Lower lobe of right lung (tissue), 2 donors: ENCODE results near the gene POLR1D. TPM values are rescaled to one million over a fixed set of nuclear protein-coding genes. Genes with fewer than 3 reads are reported as not detected.
A peak's percentile ranks its signal among the peaks of the same experiment; 100 is the strongest.

Experiments
- ATAC-seq, 2 donors: fragments of 200-7000 bp; cut with Tn5 transposase; one replicate each; pipeline ENCODE4 v1.9.1; 2020 to 2022; ENCODE audit warnings: mild to moderate bottlenecking in 2 of 2, moderate library complexity in 2 of 2
- DNase-seq: peaks from one replicate; pipeline ENCODE4 v3.0.0-alpha.2; 2020
- H3K27ac ChIP-seq: fragments of 200-600 bp; one replicate; pipeline ENCODE4 v1.8.0; 2022
- H3K27me3 ChIP-seq: fragments of 200-600 bp; one replicate; pipeline ENCODE4 v1.8.0; 2022; ENCODE audit warnings: low read depth
- H3K36me3 ChIP-seq: fragments of 200-600 bp; one replicate; pipeline ENCODE4 v1.8.0; 2022; ENCODE audit warnings: mild to moderate bottlenecking
- H3K4me1 ChIP-seq: fragments of 200-600 bp; one replicate; pipeline ENCODE4 v1.8.0; 2022
- H3K4me3 ChIP-seq: fragments of 200-600 bp; one replicate; pipeline ENCODE4 v1.8.0; 2022; ENCODE audit warnings: mild to moderate bottlenecking
- H3K9me3 ChIP-seq: fragments of 200-600 bp; one replicate; pipeline ENCODE4 v1.8.0; 2022
- intact Hi-C: fragments of 100-400 bp; cut with DNase I; formaldehyde crosslinking; loops from one replicate; pipeline ENCODE4 v1.11.0; 2022
- total RNA-seq: library from RNA; stranded (reverse); fragmentation: NEBNext Ultra II Directional; extraction: Animal tissue kit (Norgen Biotek cat#: 25700); gene quantifications from one replicate; pipeline ENCODE4 v1.2.1, GENCODE V29; 2021
- TF ChIP-seq, protein P1 (sequence below): fragments of 200-600 bp; IDR thresholded peaks from one replicate; pipeline ENCODE4 v1.8.0; 2022; ENCODE audit warnings: antibody characterized with exemption, mild to moderate bottlenecking
- donor health status: DM: no; HTN: yes; CAD: no; lungs with severe emphysema.

Gene POLR1D
- total RNA-seq, 1 donor from 2014 or later = 129 TPM

DNA sequence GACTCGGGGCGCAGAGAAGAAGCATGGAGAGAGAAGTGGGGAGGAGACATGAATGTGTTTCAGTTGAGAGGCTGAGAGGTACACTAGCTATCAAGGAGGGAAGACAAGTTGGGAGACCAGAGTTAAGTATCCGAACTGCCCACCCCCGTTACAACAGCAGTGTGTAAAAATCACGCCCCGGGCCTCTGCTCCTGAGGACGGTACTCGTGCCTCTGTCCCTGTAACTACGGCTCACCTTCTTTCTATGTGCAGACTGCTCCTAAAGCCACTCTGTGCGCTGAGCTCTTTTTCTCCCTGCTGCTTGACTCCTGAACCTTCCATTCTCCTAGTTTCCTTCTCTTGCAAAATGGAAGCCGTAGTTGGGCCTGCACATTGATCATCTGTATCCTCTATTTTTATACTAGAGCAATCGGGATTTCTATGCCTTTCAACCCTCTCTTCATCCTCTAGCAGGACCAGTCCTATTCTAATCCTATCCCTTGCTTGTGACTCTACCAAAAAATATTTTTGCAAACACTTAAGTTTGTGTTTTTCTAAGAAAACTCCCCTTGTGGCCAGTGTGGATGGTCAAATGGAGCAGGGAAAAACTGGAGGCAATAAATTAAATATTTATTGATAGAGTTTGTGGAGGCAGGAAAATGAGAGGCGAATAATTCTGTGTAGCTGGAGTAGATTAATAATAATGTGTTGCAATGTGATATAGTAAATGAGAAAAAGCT, 569 bp downstream of the POLR1D start:
- Histone ChIP-seq H3K4me1 (peaks cover 50% of the 10 kb centered on the region), H3K9me3 (no peaks in the 10 kb centered on the region), H3K36me3 (peaks cover 5% of the 10 kb centered on the region), H3K27me3 (no peaks in the 10 kb centered on the region), H3K4me3 (peak overlapping the region; percentile 91), H3K27ac (peak overlapping the region; percentile 96)
- ATAC-seq (no peak), DNase-seq (no peak)
- intact Hi-C loops = no loop called here
- TF ChIP-seq, protein P1, sequence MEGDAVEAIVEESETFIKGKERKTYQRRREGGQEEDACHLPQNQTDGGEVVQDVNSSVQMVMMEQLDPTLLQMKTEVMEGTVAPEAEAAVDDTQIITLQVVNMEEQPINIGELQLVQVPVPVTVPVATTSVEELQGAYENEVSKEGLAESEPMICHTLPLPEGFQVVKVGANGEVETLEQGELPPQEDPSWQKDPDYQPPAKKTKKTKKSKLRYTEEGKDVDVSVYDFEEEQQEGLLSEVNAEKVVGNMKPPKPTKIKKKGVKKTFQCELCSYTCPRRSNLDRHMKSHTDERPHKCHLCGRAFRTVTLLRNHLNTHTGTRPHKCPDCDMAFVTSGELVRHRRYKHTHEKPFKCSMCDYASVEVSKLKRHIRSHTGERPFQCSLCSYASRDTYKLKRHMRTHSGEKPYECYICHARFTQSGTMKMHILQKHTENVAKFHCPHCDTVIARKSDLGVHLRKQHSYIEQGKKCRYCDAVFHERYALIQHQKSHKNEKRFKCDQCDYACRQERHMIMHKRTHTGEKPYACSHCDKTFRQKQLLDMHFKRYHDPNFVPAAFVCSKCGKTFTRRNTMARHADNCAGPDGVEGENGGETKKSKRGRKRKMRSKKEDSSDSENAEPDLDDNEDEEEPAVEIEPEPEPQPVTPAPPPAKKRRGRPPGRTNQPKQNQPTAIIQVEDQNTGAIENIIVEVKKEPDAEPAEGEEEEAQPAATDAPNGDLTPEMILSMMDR = no peak

DNA sequence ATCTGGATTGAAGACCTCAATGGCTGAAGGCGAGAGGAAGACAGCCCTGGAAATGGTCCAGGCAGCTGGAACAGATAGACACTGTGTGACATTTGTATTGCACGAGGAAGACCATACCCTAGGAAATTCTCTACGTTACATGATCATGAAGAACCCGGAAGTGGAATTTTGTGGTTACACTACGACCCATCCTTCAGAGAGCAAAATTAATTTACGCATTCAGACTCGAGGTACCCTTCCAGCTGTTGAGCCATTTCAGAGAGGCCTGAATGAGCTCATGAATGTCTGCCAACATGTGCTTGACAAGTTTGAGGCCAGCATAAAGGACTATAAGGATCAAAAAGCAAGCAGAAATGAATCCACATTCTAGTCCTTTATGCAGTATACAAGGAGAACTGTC, 1.2 kb downstream of the POLR1D start:
- ATAC-seq (no peak), DNase-seq (no peak)
- Histone ChIP-seq H3K27ac (no peak overlapping the region), H3K4me1 (peaks cover 44% of the 10 kb centered on the region), H3K4me3 (peak overlapping the region; percentile 91), H3K36me3 (peaks cover 5% of the 10 kb centered on the region), H3K9me3 (no peaks in the 10 kb centered on the region), H3K27me3 (no peaks in the 10 kb centered on the region)
- TF ChIP-seq, protein P1 = no peak
- intact Hi-C loops = no loop called here

DNA sequence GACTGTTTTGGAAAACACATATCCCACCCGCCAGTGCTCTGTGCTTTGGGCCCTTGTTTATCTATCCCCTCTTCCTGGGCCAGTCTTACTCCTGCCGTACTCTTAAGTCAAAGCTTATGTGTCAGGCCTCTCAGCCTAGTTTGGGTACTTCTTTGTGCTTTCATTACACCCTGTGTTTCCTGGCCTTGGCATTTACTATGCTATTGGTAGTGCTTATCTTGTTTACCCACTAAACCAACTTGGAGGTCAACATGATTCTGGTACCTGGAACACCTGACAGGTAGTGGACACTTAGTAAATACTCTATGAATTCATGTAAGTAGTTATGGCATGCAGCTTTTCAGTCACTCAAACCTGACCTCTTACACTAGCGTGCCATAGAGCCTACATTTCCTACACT, 2.4 kb downstream of the POLR1D start:
- Histone ChIP-seq H3K9me3 (no peaks in the 10 kb centered on the region), H3K4me1 (peaks cover 33% of the 10 kb centered on the region), H3K27ac (no peak overlapping the region), H3K36me3 (peaks cover 5% of the 10 kb centered on the region), H3K27me3 (no peaks in the 10 kb centered on the region), H3K4me3 (peak overlapping the region; percentile 91)
- intact Hi-C loops = no loop called here
- DNase-seq (no peak), ATAC-seq (peak; percentile 10 to 28)
- TF ChIP-seq, protein P1 = no peak

DNA sequence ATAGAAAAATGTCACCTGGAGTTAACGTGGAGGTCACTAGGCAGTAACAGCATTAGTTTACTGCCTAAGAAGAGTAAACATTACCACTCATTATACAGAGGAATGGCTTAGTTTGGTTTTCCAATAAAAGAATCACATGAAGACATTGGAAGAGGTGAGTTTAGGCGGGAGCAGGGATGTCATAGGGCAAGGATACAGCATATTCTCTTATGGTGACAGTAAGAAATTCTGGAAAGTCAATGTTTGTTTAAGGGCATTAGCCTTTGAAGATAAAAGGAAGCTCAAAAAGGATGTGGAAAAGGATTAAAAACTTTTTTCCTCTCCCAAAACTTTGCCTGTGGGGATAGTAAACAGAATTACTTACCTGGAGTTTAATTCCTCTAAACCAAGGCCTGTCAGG, 4.1 kb downstream of the POLR1D start:
- Histone ChIP-seq H3K27me3 (no peaks in the 10 kb centered on the region), H3K27ac (no peak overlapping the region), H3K9me3 (no peaks in the 10 kb centered on the region), H3K4me1 (peaks cover 30% of the 10 kb centered on the region), H3K36me3 (peaks cover 5% of the 10 kb centered on the region), H3K4me3 (no peak overlapping the region)
- ATAC-seq (no peak), DNase-seq (no peak)
- TF ChIP-seq, protein P1 = no peak
- intact Hi-C loops = no loop called here

DNA sequence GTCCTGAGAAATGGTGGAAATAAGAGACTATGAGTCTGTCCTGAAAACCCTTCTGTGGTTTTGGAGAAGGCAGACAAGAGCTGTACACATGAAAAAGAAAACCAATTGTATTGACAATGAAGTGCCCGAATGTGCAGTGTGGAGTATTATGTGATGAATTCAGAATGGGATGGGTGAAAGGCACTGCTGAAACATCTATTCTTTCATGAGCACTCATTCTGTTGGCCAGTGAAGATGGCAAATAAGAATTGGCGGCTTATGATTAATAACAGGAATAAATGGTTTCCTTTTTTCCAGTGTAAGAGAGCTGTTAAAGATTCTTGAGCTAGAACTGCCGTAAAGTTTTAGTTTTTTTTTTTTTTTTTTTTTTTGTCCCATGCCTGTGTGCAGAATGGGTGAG, 5.7 kb downstream of the POLR1D start:
- Histone ChIP-seq H3K9me3 (no peaks in the 10 kb centered on the region), H3K36me3 (peaks cover 5% of the 10 kb centered on the region), H3K4me1 (peaks cover 30% of the 10 kb centered on the region), H3K27me3 (no peaks in the 10 kb centered on the region), H3K4me3 (no peak overlapping the region), H3K27ac (no peak overlapping the region)
- intact Hi-C loops = no loop called here
- TF ChIP-seq, protein P1 = no peak
- ATAC-seq (no peak), DNase-seq (no peak)
